NCI-H524 (cell line): ENCODE measurements around the gene TNIK.

Source experiments
- DNase-seq, 2 experiments: peaks; one replicate each; lab custom pipeline; 2025; lab: John Stamatoyannopoulos, UW

Gene TNIK

DNA sequence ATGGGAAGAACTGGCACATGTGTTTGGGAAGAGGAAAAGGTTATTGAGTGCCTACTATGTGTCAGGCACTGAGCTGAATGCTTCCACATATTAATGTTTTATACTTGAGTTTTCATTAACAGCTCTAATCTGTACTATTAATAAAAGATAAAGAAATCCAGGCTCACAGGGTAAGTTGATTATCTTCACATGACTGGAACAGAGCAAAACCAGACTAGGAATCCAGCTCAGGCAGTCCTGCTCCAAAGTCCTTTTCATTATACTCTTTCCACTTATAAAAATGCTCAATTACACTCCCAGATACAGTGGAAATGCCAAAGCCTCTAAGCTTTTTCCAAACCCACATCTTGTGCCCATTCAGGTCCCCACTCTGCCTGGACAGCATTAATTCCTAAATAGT lies 97.6 kb downstream of the TNIK start:
- DNase-seq: no peak

DNA sequence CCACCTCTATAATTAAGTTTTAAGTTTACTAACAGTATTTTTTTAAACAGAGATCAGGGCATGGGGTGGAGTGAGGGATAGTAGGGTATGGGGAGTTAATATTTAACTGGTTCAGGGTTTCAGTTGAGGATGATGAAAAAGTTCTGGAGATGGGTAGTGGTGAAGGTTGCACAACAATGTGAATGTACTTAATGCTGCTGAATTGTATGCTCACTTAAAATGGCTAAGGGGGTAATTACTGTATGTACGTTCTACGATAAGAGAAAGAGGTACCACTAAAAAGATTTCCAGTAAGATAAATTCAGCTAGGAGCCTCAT lies 101.4 kb downstream of the TNIK start:
- no peak for DNase-seq

DNA sequence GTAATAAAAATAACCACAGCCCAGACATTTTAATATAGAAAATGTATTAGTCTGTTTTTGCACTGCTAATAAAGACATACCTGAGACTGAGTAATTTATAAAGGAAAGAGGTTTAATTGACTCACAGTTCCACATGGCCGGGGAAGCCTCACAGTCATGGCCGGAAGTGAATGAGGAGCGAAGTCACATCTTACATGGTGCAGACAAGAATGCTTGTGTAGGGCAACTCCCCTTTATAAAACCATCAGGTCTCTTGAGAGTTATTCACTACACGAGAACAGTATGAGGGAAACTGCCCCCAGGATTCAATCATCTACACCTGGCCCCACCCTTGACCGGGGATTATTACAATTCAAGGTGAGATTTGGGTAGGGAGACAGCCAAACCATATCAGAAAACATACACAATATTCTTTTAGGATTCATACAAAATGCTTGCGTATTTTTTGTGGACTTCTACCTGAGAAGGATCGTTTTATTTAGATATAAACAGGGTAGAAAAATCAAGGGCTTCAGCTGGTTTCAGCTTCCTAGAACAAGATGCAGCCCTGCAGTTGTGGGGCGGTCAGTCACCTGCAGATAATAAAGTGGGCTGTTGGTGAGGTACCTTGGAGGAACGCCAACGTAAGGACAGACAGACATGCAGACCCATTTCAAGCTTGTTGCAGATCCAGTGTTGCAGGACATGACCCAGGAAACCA lies 101.9 kb downstream of the TNIK start:
- no peak for DNase-seq

DNA sequence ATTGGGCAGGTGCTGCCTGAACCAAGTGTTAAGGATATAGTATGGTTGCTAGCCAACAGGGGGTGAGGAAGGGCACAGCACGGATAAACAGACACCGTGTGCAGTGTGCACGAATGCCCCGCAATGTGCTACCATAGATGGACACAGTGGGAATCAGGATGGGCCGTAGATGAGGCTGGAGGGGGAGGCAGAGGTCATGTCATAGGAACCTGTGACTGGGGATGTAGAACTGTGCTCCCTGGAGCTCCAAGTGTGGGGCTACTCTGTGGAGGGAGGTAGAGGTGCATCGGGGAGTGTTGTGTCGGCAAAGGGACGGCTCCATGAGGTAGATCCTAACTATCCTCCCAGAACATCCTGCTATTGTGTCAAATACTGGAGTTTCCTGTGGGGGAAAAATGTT lies 102.5 kb downstream of the TNIK start:
- DNase-seq: no peak

DNA sequence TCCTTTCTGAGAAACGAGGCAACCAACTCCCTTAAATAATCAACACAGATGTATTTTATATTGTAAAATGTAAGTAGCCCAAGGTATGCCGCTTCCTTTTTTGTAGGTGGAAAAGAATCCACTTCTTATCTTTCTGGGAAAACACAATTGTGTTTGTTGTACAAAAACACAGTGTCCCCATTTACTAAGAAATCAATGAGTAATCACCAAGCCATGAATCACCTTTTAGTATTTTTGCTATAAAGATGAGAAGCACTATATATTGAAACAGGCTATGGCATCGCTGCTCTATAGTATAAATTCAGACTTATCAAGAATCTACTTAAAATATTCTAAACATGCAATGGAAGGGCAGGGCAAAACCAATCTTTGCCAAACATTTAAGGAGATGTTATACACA lies 104.0 kb downstream of the TNIK start:
- no peak for DNase-seq

DNA sequence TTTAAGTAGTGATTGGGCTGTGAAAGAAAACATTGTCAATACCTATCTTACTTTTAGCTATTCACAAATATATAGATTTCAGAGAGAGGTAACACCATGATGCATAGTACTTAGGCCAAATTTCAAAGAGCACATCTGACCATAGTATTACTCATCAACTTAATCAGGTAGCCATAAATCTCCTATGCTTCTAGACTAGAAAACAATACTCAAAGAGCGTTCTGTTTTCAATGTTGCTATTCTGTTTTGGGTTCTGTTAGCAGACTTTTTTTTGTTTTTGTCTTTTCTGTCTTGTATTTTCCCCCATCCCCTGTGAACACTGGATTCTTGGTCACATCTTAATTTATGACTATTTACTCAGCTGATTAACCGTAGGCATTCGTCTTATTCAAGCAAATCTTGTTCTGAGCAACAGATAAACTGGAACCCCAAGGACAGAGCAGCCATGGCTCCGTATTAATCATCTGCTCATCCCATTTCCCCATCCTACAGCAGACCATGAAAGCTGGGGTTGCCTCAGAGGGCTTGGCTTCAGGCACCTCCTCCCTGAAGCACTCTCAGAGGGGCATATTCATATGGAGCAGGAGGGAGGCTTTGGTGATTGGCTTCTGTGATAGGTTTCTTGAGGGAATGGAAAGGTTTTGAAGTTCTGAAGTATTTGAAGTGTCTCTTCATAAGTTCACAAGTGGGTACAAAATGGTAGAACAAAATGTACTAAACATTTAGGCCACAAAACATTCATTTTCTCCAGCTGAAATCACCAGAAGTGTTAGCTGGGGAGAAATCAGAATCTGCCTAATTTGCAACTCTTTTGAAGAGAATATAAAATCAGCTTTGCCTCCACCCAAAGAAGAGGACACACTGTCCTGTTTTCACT lies 105.3 kb downstream of the TNIK start:
- no peak for DNase-seq

DNA sequence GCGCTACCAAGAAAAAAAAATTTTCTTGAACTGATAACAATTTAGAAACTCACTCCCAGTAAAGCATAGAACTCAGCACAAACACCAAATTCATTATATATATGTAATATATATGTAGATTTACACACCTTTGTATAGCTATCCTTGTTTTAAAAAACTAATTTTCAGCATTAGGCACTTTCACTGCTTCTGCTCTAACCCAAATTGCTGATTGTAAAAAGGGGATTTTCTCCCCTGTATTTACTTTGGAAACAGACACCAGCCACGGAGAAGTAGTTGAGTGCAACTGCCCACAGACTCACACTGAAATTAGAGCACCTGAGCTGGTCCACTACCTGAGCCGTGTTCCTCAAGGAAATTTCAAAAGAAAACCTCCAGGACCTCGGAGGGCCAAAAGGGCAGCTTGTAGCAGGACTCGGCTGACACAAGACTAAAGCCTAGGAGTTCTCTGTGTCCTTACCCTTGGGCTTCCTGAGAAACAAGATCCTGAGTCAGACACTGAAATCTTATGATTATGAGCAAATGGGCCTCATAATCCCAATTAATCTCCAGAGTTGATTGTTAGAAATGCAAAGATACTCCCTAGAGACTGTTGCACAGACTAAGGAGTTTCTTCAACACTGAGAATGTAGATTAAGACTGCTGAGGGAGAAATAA lies 106.0 kb downstream of the TNIK start:
- DNase-seq: peak; percentile 36 to 78

DNA sequence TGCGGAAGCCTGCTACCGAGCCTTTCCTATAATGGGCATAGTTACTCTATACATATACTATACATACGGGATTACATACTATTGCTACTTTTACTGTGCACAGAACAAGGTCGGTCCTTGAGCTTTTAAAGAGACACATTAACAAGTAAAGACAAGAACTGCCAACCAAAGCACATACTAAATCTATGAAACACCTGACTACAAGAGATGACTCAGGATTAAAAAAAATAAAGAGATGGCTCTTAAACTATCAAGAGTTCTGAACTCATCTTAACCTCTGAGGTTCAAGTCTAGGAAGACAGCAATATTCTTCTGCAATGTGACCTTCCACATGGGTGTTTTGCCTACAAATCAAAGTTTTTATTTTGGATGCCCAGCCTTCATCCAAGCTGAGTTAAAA lies 106.8 kb downstream of the TNIK start:
- DNase-seq: no peak

DNA sequence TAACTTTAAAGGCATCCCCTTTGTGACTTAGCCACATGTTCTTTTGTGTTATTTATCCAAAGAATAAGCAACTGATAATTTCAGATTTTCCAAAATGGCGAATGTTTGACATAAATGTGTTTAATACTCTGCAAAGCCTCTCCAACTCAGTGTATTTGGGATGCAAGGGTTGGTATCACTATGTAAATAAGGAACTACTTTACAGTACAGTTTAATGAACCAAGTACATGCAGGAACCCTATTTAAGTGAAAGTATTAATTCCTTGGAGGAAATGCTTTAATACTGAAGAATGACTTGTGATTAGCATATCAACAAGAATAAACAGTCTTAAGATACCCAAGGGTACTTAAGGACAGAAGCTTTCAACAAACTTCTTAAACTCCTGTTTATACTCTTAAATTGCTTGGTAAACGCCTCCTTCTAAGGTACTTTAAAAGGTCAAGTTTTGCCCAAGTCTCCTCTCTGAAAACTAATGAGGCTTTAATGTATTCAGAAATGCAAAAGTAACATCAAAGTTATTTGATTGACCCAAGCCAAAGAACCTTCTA lies 107.7 kb downstream of the TNIK start:
- no peak for DNase-seq

DNA sequence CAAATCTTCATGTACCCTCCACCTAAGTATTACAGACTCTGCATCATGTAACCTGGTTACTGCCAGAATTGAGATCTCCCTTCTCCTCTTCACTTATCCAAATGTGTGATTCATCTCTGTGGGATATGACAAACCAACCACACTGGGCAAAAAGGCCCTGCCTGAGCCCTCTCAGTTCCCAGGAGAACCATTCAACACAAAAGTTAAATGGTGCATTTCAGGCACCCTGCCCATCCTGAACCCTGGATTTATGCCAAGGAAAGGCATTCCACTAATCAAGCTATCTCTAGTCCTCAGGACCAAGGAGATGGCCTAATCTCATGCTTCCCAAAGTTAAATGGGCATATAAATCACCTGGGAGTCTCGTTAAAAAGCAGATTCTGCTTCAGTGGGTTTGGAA lies 108.5 kb downstream of the TNIK start:
- no peak for DNase-seq

DNA sequence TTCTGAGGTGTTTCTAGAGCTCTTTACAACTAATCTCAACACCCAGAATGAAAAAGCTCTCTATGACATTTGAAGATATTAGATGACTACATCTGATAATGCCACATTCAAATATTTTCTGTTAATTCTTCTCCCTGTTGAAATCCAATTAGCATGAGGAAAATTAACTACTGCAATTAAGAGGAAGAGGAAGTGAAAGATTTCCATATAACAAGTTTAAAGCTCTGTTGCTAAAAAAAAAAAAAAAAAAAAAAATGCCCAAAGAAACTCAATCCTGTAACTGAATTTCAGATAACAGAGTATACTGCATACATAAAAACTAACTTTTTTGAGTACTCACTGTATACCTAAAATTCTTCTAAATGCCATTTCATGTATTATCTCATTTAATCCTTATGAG lies 109.8 kb downstream of the TNIK start:
- no peak for DNase-seq

DNA sequence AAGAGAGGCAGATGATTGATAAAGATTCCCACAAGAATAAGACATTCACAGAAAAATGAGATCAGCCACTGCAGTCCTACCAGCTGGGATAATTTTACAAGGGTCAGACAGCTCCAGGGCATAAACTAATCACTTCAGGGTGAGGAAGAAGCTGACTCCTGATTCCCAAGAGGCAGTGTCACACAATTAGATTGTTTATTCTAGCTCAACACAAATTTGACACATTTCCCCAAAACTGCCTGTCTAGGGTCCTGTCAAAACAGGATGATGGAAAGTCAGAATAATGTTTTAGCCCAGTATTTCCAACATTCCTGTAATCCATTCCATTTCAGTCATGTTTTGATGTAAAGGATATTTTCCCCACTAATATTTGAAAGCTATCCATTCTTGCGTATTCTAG lies 110.8 kb downstream of the TNIK start:
- peak in 1 of 2 experiments; percentile 40 for DNase-seq

DNA sequence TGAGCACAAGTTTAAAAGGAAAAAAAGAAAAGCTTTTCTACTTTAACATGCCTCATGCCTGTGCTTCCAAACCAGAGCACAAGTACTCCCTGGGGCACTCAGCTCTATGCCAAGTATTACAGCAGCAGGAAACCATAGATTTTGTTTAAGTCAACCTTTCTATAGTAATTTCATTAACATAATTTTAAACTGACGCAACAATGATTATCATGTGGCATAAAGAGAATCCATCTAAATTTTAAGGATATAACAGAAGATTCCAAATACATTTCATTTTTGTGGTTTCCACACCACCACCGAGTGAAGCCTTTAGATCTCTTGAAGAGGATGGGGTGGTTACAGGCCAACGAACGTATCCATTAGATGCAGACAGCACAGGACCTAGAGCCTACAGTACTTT lies 112.1 kb downstream of the TNIK start:
- DNase-seq: no peak

DNA sequence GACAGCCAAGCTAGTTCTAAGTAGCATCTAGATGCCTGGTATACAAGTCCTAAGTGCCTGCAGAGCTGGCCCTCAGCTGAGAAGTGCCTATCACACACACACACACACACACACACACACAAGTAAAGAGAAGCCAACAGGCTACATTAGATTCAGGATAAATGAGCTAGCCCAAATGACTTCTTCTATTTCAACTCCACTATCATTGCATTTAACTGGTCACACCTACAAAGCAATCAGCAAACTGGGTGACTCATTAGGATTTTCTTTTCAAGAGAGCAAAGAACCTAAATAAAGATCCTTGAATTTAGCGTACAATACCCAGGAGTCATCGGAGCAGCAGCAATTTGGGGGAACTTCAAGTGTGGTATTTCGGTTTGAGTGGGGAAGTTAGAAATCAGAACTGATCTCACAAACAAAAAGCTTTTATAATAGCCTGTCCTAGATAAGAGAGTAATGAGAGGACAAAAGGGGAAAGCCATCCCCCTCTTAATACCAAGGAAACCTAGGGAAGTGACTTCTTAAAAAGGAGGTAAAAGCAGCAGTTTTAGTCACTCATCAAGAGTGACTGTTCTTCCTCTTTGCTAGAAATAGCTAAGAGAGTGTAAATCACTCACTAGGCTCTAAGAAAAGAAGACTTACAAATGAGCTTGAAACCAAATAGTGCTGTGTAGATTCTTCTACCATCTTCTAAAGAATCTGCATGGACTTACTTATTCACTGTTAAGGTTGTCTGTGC lies 112.7 kb downstream of the TNIK start:
- no peak for DNase-seq

DNA sequence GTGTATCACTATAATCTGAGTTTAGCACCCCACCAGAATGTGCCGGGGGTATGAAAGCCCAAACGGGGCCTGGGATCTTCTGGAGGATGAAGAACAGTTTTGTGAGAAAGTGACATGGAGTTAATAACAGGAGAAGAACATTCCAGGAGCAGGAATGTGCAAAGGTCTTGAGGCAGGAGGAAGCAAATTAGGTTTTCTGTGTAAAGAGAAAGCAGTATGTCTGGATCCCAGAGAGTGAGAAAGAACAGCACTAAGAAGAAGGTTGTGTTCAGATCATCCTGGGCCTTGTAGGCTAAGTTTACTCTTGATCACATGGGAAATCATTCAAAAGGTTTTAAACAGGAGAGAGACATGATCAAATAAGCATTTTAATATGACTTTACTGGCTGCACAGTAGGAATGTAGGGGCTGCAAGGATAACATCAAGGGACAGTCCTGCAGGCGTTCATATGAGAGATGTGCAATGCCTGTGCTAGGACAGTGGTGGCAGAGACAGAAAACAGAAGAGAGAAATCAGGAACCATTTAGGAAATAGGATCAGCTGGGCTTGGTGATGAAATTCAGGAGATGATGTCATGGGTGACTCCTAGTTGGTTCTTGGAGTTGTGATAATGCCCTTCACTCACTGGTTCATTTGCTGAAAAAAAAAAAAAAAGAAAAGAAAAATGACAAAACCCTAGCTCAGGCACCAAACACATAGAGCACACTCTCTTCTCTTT lies 113.5 kb downstream of the TNIK start:
- DNase-seq: no peak

DNA sequence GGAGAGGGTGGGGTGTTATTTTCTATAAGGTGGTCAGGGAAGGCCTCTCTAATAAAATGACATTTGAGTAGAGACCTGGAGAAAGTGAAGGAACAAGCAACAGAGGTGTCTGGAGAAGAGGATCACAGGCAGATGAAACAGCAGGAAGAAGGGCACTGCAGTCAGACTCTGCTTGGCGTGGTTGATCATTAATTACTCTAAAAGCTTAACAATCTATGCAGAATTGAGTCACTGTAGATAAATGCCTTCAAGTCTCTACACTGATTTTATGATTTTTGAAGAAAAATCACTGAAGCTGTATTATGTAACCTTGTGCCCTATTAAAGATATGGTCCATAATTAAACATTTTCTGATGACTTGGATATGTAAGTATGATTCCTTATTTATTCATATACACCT lies 114.2 kb downstream of the TNIK start:
- no peak for DNase-seq

DNA sequence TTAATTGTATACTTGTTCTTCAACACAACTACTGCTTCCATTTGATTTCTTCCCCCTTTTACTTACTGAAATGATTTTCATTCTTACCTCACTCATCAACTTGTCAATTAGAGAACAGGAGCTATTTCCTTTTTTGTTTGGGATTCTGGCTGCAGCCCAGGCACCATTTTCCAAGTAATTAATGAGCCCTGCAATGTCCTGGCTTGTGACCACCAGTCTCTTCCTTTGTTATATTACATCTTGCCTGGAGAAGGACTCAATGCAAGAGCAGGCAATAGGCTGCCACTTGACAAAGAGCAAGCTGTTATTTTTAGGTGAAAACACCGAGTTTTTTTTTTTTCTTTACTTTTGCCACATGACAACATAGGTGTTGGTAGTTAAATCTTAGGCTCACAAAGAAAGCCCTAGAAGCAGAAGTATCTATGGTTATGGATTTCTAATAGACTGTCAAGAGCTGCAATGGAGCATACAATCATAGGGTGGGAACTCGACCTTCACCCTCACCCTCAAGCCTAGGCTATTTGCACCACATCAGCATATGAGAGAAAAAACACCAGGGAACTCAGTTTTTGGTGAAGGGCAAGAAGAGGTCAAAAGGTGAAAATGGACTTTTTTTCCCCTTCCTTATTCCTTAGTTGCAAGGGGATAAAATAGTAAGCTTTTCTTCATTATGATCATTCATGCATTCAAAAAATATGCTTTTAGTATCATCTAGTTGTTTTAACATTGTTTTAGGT lies 114.9 kb downstream of the TNIK start:
- DNase-seq: no peak

DNA sequence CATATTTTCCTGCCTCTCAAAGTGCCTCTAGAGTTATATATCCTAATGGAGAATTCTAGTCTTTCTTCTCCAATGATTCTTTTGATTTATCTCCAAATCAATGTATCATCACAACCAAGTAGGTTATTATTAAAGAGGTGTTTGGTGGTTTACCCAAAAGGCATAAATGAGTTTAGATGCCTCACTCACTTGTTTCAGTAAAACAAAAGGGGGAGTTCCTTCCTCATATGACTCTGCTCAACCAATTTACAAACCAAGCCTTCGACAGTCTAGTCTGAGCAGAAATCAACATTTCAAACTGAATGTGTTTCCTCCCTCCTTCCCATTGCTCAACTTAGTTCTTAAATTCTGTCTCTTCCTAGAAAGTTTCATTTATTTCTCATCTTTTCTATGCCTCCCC lies 116.5 kb downstream of the TNIK start:
- DNase-seq: no peak

DNA sequence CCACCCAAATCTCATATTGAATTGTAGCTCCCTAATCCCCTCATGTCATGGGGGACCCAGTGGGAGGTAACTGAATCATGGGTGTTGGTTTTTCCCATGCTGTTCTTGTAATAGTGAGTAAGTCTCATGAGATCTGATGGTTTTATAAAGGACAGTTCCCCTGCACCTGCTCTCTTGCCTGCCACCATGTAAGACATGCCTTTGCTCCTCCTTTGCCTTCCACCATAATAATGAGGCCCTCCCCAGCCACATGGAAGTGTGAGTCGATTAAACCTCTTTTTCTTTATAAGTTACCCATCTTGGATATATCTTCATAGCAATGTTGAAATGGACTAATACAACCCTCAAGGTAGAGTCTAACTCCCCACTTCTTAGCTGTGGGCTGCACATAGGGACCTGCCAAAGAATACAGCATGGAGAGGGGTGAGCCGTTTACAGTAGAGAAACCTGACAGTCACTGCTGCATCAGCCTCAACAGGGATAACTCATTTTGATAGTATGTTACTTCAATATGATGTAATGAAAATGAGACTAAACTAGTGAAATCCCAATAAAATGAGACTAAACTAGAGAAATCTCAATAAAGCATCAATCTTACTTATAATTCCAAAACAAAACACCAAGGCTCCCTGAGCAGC lies 117.3 kb downstream of the TNIK start:
- DNase-seq: no peak

DNA sequence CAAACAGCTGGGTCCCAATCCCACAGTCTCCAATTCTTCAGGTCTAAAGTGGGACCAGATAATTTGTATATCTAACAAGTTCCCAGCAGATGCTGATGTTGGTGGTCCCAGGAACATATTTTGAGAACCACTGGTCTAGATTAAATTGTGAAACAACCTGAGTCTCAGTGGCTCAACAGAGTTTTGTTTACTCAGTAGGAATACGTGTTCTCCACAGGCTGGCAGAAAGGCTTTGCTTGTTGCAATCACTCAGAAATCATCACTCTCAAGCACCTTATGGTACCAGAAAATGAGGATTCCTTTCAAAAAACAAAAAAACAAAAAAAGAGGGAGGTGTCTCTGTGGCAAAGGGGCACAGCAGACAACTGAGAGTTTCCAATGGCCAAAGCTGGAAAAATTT lies 118.0 kb downstream of the TNIK start:
- no peak for DNase-seq
